GM21825 (cell line): ENCODE results near the gene DLX1.
"Not testable (repeated sequence)": the region's sequence is repeated elsewhere in the genome, so short reads cannot be mapped to it uniquely, and the experiment has no call there.

ENCODE experiments used
- ATAC-seq: cut with Tn5 transposase; IDR thresholded peaks from one replicate; pipeline ENCODE4 v1.9.1; 2021; ENCODE audit warnings: mild to moderate bottlenecking, moderate library complexity; ENCODE audit not compliant: unreplicated experiment

DLX1 gene

DNA sequence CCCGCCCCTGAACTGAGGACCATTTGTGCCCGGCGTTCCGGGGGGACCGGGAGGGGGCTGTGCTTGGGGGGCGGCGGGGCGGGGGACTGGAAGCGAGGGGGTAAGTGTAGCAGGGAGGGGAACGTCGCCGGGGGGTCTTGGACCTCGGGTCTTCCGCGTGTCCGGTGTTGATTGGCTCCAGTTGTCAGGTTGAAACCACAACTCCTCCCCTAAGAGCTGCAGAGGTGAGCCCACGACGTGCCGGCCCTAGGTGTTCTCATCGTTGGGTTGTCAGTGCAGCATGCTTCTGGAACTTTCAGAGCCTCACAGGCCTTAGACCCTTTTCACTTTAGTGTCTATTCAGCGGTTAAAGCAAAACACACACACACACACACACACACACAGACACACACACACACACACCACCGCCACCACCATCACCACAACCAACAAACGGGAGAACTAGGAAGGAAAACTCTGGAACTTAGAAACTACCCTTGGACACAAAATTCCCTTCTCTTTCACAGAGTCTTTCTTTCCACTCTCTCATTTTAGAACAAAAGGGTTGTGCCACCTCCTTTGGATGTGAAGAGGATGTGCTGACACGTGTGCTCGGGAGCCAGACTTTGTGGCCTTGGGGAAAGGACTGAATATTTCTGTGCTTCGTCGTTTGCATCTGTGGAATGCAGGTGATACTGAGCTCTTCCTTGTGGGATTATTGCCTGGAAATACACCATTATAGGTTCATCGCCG, 24.1 kb downstream of the DLX1 start:
- ATAC-seq, result no peak

- ATAC-seq, result no peak
Measured at GRCh38 chr2:172109988-172110811, 24.9 kb downstream of the DLX1 start.

DNA sequence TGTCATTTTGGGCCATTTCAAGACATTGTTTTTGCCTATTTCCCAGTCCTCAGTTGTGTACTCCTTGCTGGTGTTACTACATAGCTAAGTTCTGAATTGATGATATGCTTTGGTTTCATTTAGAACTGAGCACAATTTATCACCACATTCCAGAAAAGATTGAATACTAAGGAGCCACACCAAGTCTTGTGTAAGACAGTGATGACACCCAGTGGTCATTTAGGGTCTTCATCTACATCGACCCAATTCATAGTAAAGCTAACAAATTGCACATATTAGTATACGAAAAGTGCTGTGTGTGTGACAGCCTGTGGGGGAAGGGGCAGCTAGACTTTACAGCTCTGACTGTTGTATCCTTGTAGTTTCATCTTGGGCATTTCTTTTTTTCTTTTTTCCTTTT, 28.3 kb downstream of the DLX1 start:
- ATAC-seq, result no peak

DNA sequence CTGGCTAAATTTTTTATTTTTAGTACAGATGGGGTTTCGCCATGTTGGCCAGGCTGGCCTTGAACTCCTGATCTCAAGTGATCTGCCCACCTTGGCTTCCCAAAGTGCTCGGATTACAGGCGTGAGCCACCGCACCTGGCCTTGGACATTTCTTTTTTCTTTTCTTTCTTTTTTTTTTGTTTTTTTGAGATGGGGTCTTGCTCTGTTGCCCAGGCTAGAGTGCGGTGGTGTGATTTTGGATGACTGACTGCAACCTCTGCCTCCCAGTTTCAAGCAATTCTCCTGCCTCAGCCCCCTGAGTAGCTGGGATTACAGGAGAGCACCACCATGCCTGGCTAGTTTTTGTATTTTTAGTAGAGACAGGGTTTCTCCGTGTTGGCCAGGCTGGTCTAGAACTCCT, 28.9 kb downstream of the DLX1 start:
- ATAC-seq, result not testable (repeated sequence)

DNA sequence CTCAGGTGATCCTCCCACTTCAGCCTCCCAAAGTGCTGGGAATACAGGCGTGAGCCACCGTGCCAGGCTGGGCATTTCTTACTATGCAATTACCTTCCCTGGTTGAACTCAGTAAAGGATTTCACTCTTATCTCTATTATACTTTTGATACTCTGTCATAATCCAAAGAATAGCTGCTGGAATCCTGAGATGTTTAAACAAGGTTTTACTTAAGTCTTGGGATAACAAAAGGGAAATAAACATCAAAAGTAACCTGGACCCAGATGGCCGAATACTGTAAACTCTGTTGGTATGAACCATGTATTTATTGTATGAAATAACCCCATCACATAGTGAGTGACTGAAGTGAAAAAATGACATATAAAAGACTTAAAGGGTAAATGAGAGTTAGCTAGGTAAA, 29.3 kb downstream of the DLX1 start:
- ATAC-seq, result no peak

DNA sequence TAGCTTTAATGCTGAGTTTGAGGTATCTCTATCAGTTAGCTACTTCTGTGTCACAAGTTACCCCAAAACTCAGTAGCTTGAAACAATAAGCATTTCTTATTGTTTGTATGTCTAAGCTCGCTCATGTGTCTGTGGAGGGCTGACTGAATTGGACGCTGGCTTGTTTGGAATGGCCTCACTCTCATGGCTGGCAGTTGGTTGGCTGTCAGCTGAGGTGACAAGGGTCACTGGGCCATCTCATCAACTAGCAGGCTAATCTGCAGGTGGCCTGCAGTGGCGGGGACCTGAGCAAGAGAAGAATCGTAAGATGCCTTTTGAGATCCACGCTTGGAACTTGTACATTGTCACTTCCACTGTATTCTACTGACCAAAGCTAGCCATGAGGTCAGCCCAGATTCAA, 30.8 kb downstream of the DLX1 start:
- no peak for ATAC-seq

GRCh38 chr2:172119089-172119488, 33.8 kb downstream of the DLX1 start:
- ATAC-seq, result no peak

DNA sequence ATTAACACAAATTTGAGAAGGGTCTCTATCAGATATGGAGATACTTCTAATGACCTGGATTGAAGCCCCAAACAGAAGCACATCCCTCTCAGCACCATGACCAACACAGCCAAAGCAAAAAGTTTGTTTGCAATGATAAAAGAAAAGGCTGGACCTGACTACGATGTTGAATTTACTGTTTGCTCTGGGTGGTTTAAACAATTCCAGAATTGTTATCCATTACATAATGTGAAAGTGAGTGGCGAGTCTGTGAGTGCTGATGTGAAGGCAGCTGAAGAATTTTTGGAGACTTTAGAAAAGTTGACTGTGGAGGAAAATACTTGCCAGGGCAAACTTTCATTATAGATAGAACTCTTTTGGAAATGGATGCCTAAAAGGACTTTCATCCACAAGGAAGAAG, 34.8 kb downstream of the DLX1 start:
- ATAC-seq, result no peak

GRCh38 chr2:172128484-172128883, 43.2 kb downstream of the DLX1 start:
- ATAC-seq, result no peak

DNA sequence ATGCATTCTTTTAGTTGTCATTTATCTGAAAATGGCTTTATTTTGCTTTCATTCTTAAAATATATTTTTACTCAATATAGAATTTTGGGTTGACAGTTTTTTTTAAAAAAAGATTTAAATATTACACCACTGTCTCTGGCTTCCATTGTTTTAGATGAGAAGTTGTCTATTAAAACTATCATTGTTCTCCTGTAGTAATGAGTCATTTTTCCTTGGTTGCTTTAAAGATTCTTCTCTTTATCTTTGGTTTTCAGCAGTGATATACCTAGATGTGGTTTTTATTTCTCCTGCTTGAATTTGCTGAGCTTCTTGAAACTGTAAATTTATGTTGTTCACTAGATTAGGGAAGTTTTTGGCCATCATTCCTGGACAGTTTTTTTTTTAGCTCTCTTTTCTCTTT, 44.1 kb downstream of the DLX1 start:
- ATAC-seq, result no peak

- no peak for ATAC-seq
Measured at GRCh38 chr2:172131713-172132555, 46.6 kb downstream of the DLX1 start.

DNA sequence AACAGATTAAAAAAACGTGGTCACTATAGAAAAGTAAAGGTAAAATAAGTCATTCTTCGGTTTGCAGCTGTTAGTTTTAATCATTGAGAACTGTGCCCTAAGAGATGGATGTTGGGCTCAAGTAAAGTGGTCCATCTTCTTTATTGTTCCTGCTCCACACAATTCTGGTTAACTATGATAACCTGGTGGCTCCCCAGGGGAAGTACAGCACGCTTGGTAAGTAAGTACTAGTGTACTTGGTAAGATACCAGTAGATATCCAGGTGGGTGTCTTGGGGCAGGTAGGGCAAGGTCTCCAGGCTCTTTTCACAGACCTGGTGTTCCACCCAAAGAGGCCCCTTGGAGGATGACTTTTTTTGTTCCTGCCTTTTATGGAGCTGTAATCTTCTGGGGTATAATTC, 49.0 kb downstream of the DLX1 start:
- no peak for ATAC-seq

GRCh38 chr2:172135446-172135845, 50.1 kb downstream of the DLX1 start:
- no peak for ATAC-seq

DNA sequence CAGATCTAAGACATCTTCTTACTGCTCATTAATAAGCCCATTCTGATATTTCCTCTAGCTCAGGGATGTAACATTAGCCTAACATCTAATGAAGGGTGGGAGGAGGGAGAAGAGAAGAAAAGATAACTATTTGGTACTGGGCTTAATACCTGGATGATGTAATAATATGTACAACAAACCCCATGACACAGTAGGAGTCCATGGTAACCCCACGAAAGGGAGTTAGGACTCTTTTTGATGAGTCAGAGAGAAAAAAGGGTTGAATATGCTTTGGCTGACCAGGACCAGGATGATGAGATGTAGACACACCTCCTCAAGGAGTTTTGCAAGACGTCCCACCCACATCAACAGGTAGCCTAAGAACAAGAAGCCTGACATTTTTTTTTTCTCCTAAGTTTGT, 51.8 kb downstream of the DLX1 start:
- no peak for ATAC-seq

DNA sequence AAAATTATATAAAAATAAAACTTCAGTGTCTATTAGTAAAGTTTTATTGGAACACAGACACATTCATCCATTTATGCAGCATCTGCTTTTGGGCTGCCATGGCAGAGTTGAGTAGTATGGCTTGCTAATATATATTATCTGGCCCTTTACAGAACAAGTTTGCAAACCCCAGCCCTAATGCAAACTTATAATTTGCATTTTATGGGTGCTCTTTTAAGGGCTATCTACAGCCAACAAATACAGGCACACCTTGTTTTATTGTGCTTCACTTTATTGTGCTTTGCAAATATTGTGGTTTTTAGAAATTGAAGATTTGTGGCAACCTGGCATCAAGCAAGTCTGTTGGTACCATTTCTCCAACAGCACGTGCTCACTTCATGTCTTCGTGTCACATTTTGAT, 52.6 kb downstream of the DLX1 start:
- no peak for ATAC-seq

- ATAC-seq, result not testable (repeated sequence)
Measured at GRCh38 chr2:172138727-172139126, 53.4 kb downstream of the DLX1 start.
